ENCODE results near the gene RBM28. TPM values are rescaled to one million over a fixed set of nuclear protein-coding genes. Genes with fewer than 3 reads are reported as not detected.

The RBM28 gene
- total and polyA plus RNA-seq, 7 donors: 22.8 to 45.0 (median 28.8) TPM

- Histone ChIP-seq H3K27me3 (ENCODE audit: insufficient read depth in 3 of 3, low read length in 2 of 3) (peaks cover 0 to 3% (median 0%) of the 10 kb centered on the region in 3 donors), H3K9me3 (no peaks in the 10 kb centered on the region), H3K27ac (no peak overlapping the region), H3K4me3 (no peak overlapping the region), H3K36me3 (ENCODE audit: insufficient read depth in 1 of 2, low read depth in 1 of 2) (no peaks in the 10 kb centered on the region), H3K4me1 (peaks cover 4% of the 10 kb centered on the region)
- no peak for TF ChIP-seq CTCF (IDR thresholded peaks at IDR 0.05)
- DNase-seq (no peak), ATAC-seq (no peak)
- 70 to 80% (median 70%) methylated on average over 1 of the region's 1 CpG for WGBS, 3 donors
- intact Hi-C loops (cut with DNase I): no loop called here
Measured at GRCh38 chr7:128374041-128374440, 30.3 kb upstream of the RBM28 start.

GRCh38 chr7:128373606-128374005, 29.9 kb upstream of the RBM28 start:
- H3K4me1 ChIP-seq: no peaks in the 10 kb centered on the region
- DNase-seq (no peak), ATAC-seq (no peak)
- TF ChIP-seq CTCF (IDR thresholded peaks at IDR 0.05): no peak
- intact Hi-C loops (cut with DNase I): no loop called here
- no peaks in the 10 kb centered on the region for H3K36me3 ChIP-seq (ENCODE audit: insufficient read depth in 1 of 2, low read depth in 1 of 2)
- no peak overlapping the region for H3K27ac ChIP-seq
- WGBS, 3 donors: 43 to 62% (median 45%) methylated on average over 2 of the region's 2 CpGs
- peaks cover 0 to 3% (median 0%) of the 10 kb centered on the region in 3 donors for H3K27me3 ChIP-seq (ENCODE audit: insufficient read depth in 3 of 3, low read length in 2 of 3)
- no peak overlapping the region for H3K4me3 ChIP-seq
- no peaks in the 10 kb centered on the region for H3K9me3 ChIP-seq

GRCh38 chr7:128370491-128370890, 26.8 kb upstream of the RBM28 start:
- no peak for ATAC-seq
- no peak for TF ChIP-seq CTCF (IDR thresholded peaks at IDR 0.05)
- no peak overlapping the region for H3K4me3 ChIP-seq
- H3K27ac ChIP-seq: no peak overlapping the region
- H3K4me1 ChIP-seq: peaks cover 14% of the 10 kb centered on the region
- intact Hi-C loops (cut with DNase I): no loop called here
- H3K9me3 ChIP-seq: no peaks in the 10 kb centered on the region
- H3K27me3 ChIP-seq (ENCODE audit: insufficient read depth in 3 of 3, low read length in 2 of 3): peaks cover 0 to 3% (median 0%) of the 10 kb centered on the region in 3 donors
- DNase-seq: no peak
- 91 to 96% (median 93%) methylated on average over 4 of the region's 4 CpGs for WGBS, 3 donors
- no peaks in the 10 kb centered on the region for H3K36me3 ChIP-seq (ENCODE audit: insufficient read depth in 1 of 2, low read depth in 1 of 2)

DNA sequence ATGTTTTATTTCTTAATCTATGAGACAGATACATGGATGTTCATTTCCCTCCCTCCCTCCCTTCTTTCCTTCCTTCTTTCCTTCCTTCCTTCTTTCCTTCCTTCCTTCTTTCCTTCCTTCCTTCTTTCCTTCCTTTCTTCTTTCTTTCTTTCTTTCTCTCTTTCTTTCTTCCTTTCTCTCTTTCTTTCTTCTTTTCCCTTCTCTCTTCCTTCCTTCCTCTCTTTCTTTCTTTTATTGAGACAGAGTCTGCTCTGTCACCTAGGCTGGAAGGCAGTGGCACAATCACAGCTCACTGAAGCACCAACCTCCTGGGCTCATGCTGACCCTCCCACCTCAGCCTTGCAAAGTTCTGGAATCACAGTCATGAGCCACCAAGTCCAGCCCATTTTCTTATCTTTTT, 23.3 kb upstream of the RBM28 start:
- H3K4me1 ChIP-seq: peaks cover 16% of the 10 kb centered on the region
- H3K27ac ChIP-seq: peak overlapping the region; percentile 76
- intact Hi-C loops (cut with DNase I): no loop called here
- no peaks in the 10 kb centered on the region for H3K27me3 ChIP-seq (ENCODE audit: insufficient read depth in 3 of 3, low read length in 2 of 3)
- H3K9me3 ChIP-seq: no peaks in the 10 kb centered on the region
- no peak for TF ChIP-seq CTCF (IDR thresholded peaks at IDR 0.05)
- no peaks in the 10 kb centered on the region for H3K36me3 ChIP-seq (ENCODE audit: insufficient read depth in 1 of 2, low read depth in 1 of 2)
- DNase-seq (no peak), ATAC-seq (no peak)
- H3K4me3 ChIP-seq: no peak overlapping the region

- TF ChIP-seq CTCF (IDR thresholded peaks at IDR 0.05): no peak
- ATAC-seq (peak; percentile 80 to 90 (median 88)), DNase-seq (no peak)
- Histone ChIP-seq H3K4me1 (peaks cover 19% of the 10 kb centered on the region), H3K36me3 (ENCODE audit: insufficient read depth in 1 of 2, low read depth in 1 of 2) (no peaks in the 10 kb centered on the region), H3K27me3 (ENCODE audit: insufficient read depth in 3 of 3, low read length in 2 of 3) (no peaks in the 10 kb centered on the region), H3K9me3 (no peaks in the 10 kb centered on the region), H3K27ac (peak overlapping the region; percentile 76), H3K4me3 (no peak overlapping the region)
- intact Hi-C loops (cut with DNase I): no loop called here
- 38 to 58% (median 48%) methylated on average over 1 of the region's 1 CpG for WGBS, 3 donors
Measured at GRCh38 chr7:128366300-128366699, 22.6 kb upstream of the RBM28 start.
